ENCODE results near the gene SIGMAR1.
A peak's percentile ranks its signal among the peaks of the same experiment; 100 is the strongest.
"Not testable (repeated sequence)": the region's sequence is repeated elsewhere in the genome, so short reads cannot be mapped to it uniquely, and the experiment has no call there.

The SIGMAR1 gene

GRCh38 chr9:34654323-34655051, 16.9 kb upstream of the SIGMAR1 start:
- no peak for DNase-seq

GRCh38 chr9:34653151-34654072, 15.8 kb upstream of the SIGMAR1 start:
- no peak for DNase-seq

GRCh38 chr9:34652602-34653000, 15.0 kb upstream of the SIGMAR1 start:
- no peak for DNase-seq

- DNase-seq, result peak in 1 of 4 experiments; percentile 17
Observed at GRCh38 chr9:34651876-34652601, 14.5 kb upstream of the SIGMAR1 start, which contains the start of gene IL11RA. TSS of gene IL11RA (plus strand) at chr9:34652185. CDS start at chr9:34655218, 3,033 bp downstream.

GRCh38 chr9:34651321-34651720, 13.7 kb upstream of the SIGMAR1 start:
- DNase-seq, result no peak

- no peak for DNase-seq
Observed at GRCh38 chr9:34650816-34651215, 13.2 kb upstream of the SIGMAR1 start.

- DNase-seq, result no peak
Observed at GRCh38 chr9:34648673-34649072, 11.1 kb upstream of the SIGMAR1 start.

- DNase-seq, result no peak
Observed at GRCh38 chr9:34647651-34648050, 10.1 kb upstream of the SIGMAR1 start.

- DNase-seq, result no peak
Observed at GRCh38 chr9:34647084-34647403, 9.5 kb upstream of the SIGMAR1 start.

GRCh38 chr9:34646211-34647083, 8.9 kb upstream of the SIGMAR1 start, which contains the start of gene GALT:
TSS of gene GALT (plus strand) at chr9:34646675. CDS start at chr9:34646705, 30 bp downstream.
- peak; percentile 81 to 96 (median 94) for DNase-seq

GRCh38 chr9:34644766-34645314, 7.3 kb upstream of the SIGMAR1 start:
- no peak for DNase-seq

- DNase-seq, result no peak
Observed at GRCh38 chr9:34642679-34643078, 5.1 kb upstream of the SIGMAR1 start.

- not testable (repeated sequence) for DNase-seq
Observed at GRCh38 chr9:34639322-34639721, 1.7 kb upstream of the SIGMAR1 start.

GRCh38 chr9:34638138-34638445, 505 bp upstream of the SIGMAR1 start:
- no peak for DNase-seq

- DNase-seq, result no peak
Observed at GRCh38 chr9:34636791-34637355, 714 bp downstream of the SIGMAR1 start.

- no peak for DNase-seq
Observed at GRCh38 chr9:34635556-34635955, 2.0 kb downstream of the SIGMAR1 start.

- DNase-seq, result no peak
Observed at GRCh38 chr9:34634551-34635248, 2.9 kb downstream of the SIGMAR1 start.

GRCh38 chr9:34633851-34634550, 3.6 kb downstream of the SIGMAR1 start:
- DNase-seq, result peak in 3 of 4 experiments; percentile 45 to 69 (median 50)

GRCh38 chr9:34633166-34633565, 4.4 kb downstream of the SIGMAR1 start:
- no peak for DNase-seq

GRCh38 chr9:34630402-34631154, 7.0 kb downstream of the SIGMAR1 start:
- DNase-seq, result no peak

Data from activated naive CD4-positive, alpha-beta T cell (primary cell).